HepG2 (cell line): ENCODE measurements around the gene NYNRIN. TPM values are rescaled to one million over a fixed set of nuclear protein-coding genes. Genes with fewer than 3 reads are reported as not detected.

Experiments used
- HMGXB4 ChIP-seq, 2 experiments: sonication (generic) in 1 of 2; formaldehyde crosslinking in 1 of 2; IDR thresholded peaks; 2 replicates each; pipeline versions ENCODE4 v1.4.0 to v1.6.1; 2018 to 2020; ENCODE audit warnings: missing genetic modification reagents in 2 of 2, borderline replicate concordance in 1 of 2, low read depth in 1 of 2, mild to moderate bottlenecking in 1 of 2, missing biosample characterization in 1 of 2
- MAF1 ChIP-seq: sonication (generic); formaldehyde crosslinking; IDR thresholded peaks from 2 replicates; pipeline ENCODE4 v1.5.0; 2020; ENCODE audit warnings: missing genetic modification reagents, borderline replicate concordance
- REL ChIP-seq: sonication (generic); formaldehyde crosslinking; conservative IDR thresholded peaks from 2 replicates; pipeline ENCODE4 v1.8.0; 2022; ENCODE audit warnings: mild to moderate bottlenecking, missing genetic modification reagents, moderate library complexity
- SOX5 ChIP-seq: IDR thresholded peaks from 2 replicates; pipeline ENCODE4 v1.6.1; 2016; ENCODE audit warnings: borderline replicate concordance
- TBX2 ChIP-seq: sonication (generic); formaldehyde crosslinking; IDR thresholded peaks from 2 replicates; pipeline ENCODE4 v1.5.0; 2020; ENCODE audit warnings: missing genetic modification reagents, mild to moderate bottlenecking, borderline replicate concordance
- ZBTB3 ChIP-seq: sonication (generic); formaldehyde crosslinking; IDR thresholded peaks from 2 replicates; pipeline ENCODE4 v1.4.0; 2020; ENCODE audit warnings: low read depth, mild to moderate bottlenecking, moderate library complexity, missing genetic modification reagents, borderline replicate concordance
- ZNF280D ChIP-seq: sonication (generic); formaldehyde crosslinking; IDR thresholded peaks from 2 replicates; pipeline ENCODE4 v1.5.1; 2020; ENCODE audit warnings: mild to moderate bottlenecking, missing genetic modification reagents
- ZNF30 ChIP-seq: sonication (generic); formaldehyde crosslinking; IDR thresholded peaks from 2 replicates; pipeline ENCODE4 v1.5.0; 2020; ENCODE audit warnings: mild to moderate bottlenecking, missing genetic modification reagents
- ZNF703 ChIP-seq: sonication (generic); formaldehyde crosslinking; IDR thresholded peaks from 2 replicates; pipeline ENCODE4 v1.5.1; 2020; ENCODE audit warnings: missing genetic modification reagents, mild to moderate bottlenecking, moderate library complexity, borderline replicate concordance
- ZNF713 ChIP-seq: sonication (generic); formaldehyde crosslinking; IDR thresholded peaks from 2 replicates; pipeline ENCODE4 v1.4.0; 2020; ENCODE audit warnings: mild to moderate bottlenecking, missing genetic modification reagents
- ZNF772 ChIP-seq: sonication (generic); formaldehyde crosslinking; IDR thresholded peaks from 2 replicates; pipeline ENCODE4 v1.5.0; 2020; ENCODE audit warnings: mild to moderate bottlenecking, missing genetic modification reagents
- polyA plus RNA-seq, 8 experiments: library from polyadenylated mRNA; depleted of rRNA in 3 of 8; stranded (reverse) in 7 of 8; unstranded in 1 of 8; fragments of >200 nt; fragmentation: Illumina TruSeq in 4 of 8; extraction: Trizol in 4 of 8; gene quantifications; 2 replicates each; pipeline versions ENCODE4 v1.2.1 to v1.2.3, GENCODE V29; 2011 to 2016; ENCODE audit warnings: low read depth in 4 of 8, missing spikeins in 1 of 8, mixed read lengths in 1 of 8; ENCODE audit not compliant: insufficient read depth in 1 of 8
- total RNA-seq, 5 experiments: library from RNA; depleted of rRNA; stranded (reverse); fragments of >200 nt; fragmentation: Illumina TruSeq; extraction: Trizol; gene quantifications; 2 replicates each; pipeline ENCODE4 v1.2.3, GENCODE V29; 2016; ENCODE audit warnings: low read depth in 1 of 5
- TF ChIP-seq, protein P1 (sequence below): sonication (generic); formaldehyde crosslinking; IDR thresholded peaks from 2 replicates; pipeline ENCODE4 v1.4.0; 2020; ENCODE audit warnings: missing genetic modification reagents, borderline replicate concordance

Gene NYNRIN
- total and polyA plus RNA-seq, 2 of the 13 experiments (the other 11 are each of a cell fraction or from before 2014, with no cell fraction given): 0.63 to 1.1 TPM

DNA sequence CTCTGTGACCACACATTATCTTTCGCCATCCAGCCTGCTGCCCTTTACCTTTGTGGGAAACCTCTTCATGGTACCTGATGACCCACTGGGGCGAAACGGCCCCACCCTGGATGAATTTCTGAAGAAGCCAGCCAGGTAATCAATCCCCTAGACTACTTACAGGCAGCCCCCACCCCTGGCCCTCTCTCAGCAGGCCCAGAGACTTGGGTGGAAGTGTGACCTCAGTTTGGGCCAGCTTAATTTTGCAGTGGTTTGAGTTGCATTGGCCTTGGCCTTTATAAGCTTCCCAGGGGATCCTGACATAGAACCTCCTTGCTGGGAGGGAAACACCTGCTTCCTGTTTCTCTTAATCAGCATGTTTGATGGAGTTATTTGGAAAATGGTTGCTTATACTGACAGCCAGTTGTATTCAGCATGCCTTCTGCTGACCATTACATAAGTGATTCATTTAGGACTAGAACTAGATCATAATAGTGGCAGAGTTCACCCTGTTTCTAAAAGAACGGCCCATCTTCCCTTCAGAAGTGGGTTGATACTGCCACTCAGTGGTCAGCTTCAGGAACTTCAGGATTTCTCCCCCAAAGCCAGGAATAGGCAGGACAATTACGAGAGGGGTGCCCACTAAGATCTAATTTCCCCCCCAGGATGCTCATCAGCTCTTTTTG lies 37.7 kb downstream of the NYNRIN start (continued):
- TF ChIP-seq HMGXB4 (CRISPR knock-in tag; IDR thresholded peaks at IDR 0.05; ENCODE audit: borderline replicate concordance in 1 of 2, low read depth in 1 of 2) (peak; percentile 63 to 76; a peak in 3 of 4 replicates), ZNF30 (CRISPR knock-in tag) (no peak), ZNF703 (no peak), ZBTB3 (CRISPR knock-in tag) (no peak), SOX5 (CRISPR knock-in tag) (peak; percentile 40; the same call in 1 of the 2 replicates), TBX2 (peak; percentile 26; the same call in 1 of the 2 replicates), REL (CRISPR knock-in tag) (no peak), ZNF713 (CRISPR knock-in tag) (no peak), MAF1 (CRISPR knock-in tag) (no peak), ZNF772 (CRISPR knock-in tag) (no peak), ZNF280D (CRISPR knock-in tag) (no peak)
- TF ChIP-seq, protein P1, sequence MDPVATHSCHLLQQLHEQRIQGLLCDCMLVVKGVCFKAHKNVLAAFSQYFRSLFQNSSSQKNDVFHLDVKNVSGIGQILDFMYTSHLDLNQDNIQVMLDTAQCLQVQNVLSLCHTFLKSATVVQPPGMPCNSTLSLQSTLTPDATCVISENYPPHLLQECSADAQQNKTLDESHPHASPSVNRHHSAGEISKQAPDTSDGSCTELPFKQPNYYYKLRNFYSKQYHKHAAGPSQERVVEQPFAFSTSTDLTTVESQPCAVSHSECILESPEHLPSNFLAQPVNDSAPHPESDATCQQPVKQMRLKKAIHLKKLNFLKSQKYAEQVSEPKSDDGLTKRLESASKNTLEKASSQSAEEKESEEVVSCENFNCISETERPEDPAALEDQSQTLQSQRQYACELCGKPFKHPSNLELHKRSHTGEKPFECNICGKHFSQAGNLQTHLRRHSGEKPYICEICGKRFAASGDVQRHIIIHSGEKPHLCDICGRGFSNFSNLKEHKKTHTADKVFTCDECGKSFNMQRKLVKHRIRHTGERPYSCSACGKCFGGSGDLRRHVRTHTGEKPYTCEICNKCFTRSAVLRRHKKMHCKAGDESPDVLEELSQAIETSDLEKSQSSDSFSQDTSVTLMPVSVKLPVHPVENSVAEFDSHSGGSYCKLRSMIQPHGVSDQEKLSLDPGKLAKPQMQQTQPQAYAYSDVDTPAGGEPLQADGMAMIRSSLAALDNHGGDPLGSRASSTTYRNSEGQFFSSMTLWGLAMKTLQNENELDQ (CRISPR knock-in tag): no peak
